ENCODE data around the gene ZNF536. TPM values are rescaled to one million over a fixed set of nuclear protein-coding genes. Genes with fewer than 3 reads are reported as not detected.
"Not testable (repeated sequence)": the region's sequence is repeated elsewhere in the genome, so short reads cannot be mapped to it uniquely, and the experiment has no call there.

ZNF536 gene
- total RNA-seq, 4 donors from 2014 or later = 1.3 to 12.4 (median 1.8) TPM

- TF ChIP-seq CTCF (IDR thresholded peaks at IDR 0.05) = no peak
- TF ChIP-seq POLR2A (IDR thresholded peaks at IDR 0.05) = no peak
- no peak for DNase-seq
Observed at GRCh38 chr19:30481063-30481462, 108.9 kb downstream of the ZNF536 start.

DNA sequence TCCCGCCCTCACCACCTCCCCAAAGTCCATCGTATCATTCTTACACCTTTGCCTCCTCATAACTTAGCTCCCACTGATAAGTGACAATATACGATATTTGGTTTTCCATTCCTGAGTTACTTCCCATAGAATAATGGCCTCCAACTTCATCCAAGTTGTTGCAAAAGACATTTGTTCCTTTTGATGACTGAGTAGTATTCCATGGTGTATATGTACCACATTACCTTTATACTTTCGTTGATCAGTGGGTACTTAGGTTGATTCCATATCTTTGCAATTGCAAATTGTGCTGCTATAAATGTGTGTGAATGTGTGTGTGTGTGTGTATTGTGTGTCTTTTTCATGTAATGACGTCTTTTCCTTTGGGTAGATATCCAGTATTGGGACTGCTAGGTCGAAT lies 109.6 kb downstream of the ZNF536 start:
- H3K36me3 ChIP-seq = no peaks in the 10 kb centered on the region
- TF ChIP-seq POLR2A (IDR thresholded peaks at IDR 0.05) (no peak), CTCF (IDR thresholded peaks at IDR 0.05) (no peak)
- H3K9me3 ChIP-seq = no peaks in the 10 kb centered on the region
- H3K4me1 ChIP-seq = no peaks in the 10 kb centered on the region
- H3K4me3 ChIP-seq = no peak overlapping the region
- no peaks in the 10 kb centered on the region for H3K27me3 ChIP-seq
- H3K27ac ChIP-seq = no peak overlapping the region
- DNase-seq = no peak

More at GRCh38 chr19:30481063-30481462, 108.9 kb downstream of the ZNF536 start:
- Histone ChIP-seq H3K27ac (no peak overlapping the region), H3K9me3 (no peaks in the 10 kb centered on the region), H3K4me1 (no peaks in the 10 kb centered on the region), H3K4me3 (no peak overlapping the region), H3K27me3 (no peaks in the 10 kb centered on the region), H3K36me3 (no peaks in the 10 kb centered on the region)

DNA sequence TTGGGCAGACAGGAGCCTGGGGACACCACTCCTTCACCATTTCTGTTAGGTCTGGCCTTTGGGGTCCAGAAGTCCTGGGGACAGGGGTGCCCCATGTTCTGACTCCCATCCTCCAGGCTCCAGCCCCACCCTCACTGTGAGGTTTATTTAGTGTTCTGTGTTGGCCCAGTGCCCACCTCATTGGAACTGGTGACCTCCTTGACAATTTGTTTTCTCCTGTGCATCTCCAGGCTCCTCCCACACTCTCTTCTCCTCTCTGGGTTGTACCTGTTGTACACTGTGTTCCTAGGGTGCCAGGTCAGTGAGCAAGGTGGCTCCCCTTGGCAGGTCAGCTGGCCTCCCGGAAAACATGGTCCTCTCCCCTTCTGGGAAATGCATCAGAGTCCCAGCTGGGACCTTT lies 110.8 kb downstream of the ZNF536 start:
- Histone ChIP-seq H3K27me3 (no peaks in the 10 kb centered on the region), H3K9me3 (no peaks in the 10 kb centered on the region), H3K4me1 (no peaks in the 10 kb centered on the region), H3K27ac (no peak overlapping the region), H3K36me3 (no peaks in the 10 kb centered on the region), H3K4me3 (no peak overlapping the region)
- TF ChIP-seq CTCF (IDR thresholded peaks at IDR 0.05) (no peak), POLR2A (IDR thresholded peaks at IDR 0.05) (no peak)
- no peak for DNase-seq

DNA sequence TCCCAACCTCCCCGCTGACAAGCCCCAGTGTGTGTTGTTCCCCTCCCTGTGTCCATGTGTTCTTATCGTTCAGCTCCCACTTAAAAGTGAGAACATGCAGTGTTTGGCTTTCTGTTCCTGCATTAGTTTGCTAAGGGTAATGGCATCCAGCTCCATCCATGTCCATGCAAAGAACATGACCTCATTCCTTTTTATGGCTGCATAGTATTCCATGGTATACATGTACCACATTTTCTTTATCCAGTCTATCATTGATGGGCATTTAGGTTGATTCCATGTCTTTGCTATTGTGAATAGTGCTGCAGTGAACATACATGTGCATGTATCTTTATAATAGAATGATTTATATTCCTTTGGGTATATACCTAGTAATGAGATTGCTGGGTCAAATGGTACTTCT lies 114.1 kb downstream of the ZNF536 start:
- not testable (repeated sequence) for H3K27me3 ChIP-seq, DNase-seq, H3K36me3 ChIP-seq

GRCh38 chr19:30487178-30487577 lies 115.0 kb downstream of the ZNF536 start:
- Histone ChIP-seq H3K4me3 (no peak overlapping the region), H3K9me3 (no peaks in the 10 kb centered on the region), H3K4me1 (no peaks in the 10 kb centered on the region), H3K27ac (no peak overlapping the region), H3K27me3 (no peaks in the 10 kb centered on the region), H3K36me3 (no peaks in the 10 kb centered on the region)
- DNase-seq = no peak
- no peak for TF ChIP-seq CTCF (IDR thresholded peaks at IDR 0.05)
- TF ChIP-seq POLR2A (IDR thresholded peaks at IDR 0.05) = no peak

More for the DNA sequence above, 114.1 kb downstream of the ZNF536 start:
- not testable (repeated sequence) for H3K9me3 ChIP-seq, H3K27ac ChIP-seq, H3K4me3 ChIP-seq, H3K4me1 ChIP-seq

- no peak overlapping the region for H3K4me3 ChIP-seq
- H3K27me3 ChIP-seq = no peaks in the 10 kb centered on the region
- no peaks in the 10 kb centered on the region for H3K9me3 ChIP-seq
- H3K36me3 ChIP-seq = no peaks in the 10 kb centered on the region
- H3K27ac ChIP-seq = no peak overlapping the region
- no peaks in the 10 kb centered on the region for H3K4me1 ChIP-seq
- DNase-seq = no peak
- no peak for TF ChIP-seq CTCF (IDR thresholded peaks at IDR 0.05)
- no peak for TF ChIP-seq POLR2A (IDR thresholded peaks at IDR 0.05)
Observed at GRCh38 chr19:30488191-30488590, 116.0 kb downstream of the ZNF536 start.

Data from Peyer's patch (tissue), 4 donors.